Measurements from ENCODE around the gene DENND1A.
"Not testable (repeated sequence)": the region's sequence is repeated elsewhere in the genome, so short reads cannot be mapped to it uniquely, and the experiment has no call there.

Gene DENND1A, protein sequence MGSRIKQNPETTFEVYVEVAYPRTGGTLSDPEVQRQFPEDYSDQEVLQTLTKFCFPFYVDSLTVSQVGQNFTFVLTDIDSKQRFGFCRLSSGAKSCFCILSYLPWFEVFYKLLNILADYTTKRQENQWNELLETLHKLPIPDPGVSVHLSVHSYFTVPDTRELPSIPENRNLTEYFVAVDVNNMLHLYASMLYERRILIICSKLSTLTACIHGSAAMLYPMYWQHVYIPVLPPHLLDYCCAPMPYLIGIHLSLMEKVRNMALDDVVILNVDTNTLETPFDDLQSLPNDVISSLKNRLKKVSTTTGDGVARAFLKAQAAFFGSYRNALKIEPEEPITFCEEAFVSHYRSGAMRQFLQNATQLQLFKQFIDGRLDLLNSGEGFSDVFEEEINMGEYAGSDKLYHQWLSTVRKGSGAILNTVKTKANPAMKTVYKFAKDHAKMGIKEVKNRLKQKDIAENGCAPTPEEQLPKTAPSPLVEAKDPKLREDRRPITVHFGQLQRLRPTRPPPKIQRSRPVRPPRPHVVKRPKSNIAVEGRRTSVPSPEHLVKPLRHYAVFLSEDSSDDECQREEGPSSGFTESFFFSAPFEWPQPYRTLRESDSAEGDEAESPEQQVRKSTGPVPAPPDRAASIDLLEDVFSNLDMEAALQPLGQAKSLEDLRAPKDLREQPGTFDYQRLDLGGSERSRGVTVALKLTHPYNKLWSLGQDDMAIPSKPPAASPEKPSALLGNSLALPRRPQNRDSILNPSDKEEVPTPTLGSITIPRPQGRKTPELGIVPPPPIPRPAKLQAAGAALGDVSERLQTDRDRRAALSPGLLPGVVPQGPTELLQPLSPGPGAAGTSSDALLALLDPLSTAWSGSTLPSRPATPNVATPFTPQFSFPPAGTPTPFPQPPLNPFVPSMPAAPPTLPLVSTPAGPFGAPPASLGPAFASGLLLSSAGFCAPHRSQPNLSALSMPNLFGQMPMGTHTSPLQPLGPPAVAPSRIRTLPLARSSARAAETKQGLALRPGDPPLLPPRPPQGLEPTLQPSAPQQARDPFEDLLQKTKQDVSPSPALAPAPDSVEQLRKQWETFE

DNA sequence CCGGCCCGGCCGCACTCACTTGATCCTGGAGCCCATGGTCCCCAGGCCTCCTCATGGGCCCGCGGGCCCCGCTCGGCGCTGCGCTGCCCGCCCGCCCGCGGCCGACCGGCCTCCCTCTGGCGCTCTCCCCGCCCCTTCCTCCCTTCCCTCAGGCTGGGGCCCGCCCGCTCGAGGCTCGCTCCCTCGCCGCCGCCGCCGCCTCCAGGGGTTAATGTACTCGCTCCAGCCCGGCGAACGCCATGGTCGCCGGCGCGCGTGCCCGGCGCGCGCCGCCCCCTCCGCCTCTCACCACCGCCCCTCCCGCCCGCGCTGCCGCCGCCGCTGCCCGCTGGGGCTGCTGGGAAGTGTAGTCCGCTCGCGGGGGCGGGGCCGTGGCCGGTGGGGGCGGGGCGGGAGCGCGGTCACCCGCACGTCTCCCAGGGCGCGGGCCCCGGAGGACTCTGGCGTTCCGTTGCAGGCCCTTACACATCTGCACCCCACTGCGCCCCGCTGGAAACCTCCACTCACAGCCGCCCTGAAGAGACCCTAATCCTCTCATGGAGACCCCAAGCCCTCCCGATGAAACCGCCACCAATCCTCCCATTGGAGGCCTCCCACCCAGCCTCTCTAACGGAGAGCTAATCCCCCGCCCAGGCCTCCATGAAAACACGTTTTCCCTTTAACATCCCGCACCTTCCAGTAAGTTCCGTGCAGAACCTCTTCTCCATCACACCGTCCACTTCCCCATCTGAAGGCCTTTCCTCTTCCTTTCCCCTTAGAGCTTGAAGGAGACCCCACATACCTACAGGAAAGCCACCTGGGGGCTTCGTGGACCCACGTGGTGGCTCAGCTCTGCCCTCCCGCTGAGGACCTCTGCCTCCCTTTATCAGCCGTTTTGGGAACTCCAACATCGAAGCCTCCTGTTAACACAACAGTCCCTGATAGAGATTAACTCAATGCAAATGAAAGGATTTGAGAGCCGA lies at the start of gene DENND1A:
Gene DENND1A, minus strand, starts transcription at position 257 of the 962 bp plus-strand sequence. Its CDS starts 221 bp downstream, at position 36.
- DNase-seq = peak; percentile 46

DNA sequence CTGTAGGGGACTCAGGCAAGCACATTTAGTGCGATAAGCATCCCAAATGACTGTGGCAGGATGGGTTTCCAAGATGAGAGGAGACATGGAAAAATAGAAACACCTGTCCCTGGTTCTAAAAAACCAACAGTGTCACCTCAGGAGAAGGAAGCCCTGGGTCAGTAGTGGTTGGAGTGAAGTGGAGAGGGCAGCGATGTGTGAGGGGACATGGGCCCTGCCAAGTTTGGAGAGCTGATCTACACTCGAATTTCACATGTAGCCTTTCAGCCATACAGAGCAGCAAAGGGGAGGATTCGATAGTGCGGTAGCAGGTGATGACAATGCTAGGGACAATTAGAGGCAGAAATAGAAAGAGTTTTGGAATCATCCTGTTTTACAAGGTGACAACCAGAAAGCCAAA lies 49.1 kb upstream of the DENND1A start:
- DNase-seq = peak; percentile 64

DNA sequence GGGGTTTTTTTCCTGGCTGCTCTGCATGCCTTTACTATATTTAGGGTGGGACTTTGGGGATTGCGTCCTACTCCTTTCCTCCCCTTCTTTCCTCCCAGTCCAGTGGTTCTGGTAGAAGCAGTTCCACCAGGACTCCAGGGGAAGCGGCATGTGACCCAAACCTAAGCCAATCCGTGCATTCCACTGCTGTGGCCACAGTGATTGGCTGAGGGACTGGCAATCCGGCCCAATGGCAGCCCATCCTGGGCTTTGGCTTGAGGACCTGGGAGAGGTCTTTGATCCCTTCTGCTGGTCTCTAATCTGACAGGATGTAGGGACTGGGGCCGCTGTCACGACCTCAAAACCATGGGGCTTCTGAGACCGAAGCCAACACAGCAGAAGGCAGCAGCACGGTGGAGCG lies 46.7 kb upstream of the DENND1A start:
- not testable (repeated sequence) for DNase-seq

DNA sequence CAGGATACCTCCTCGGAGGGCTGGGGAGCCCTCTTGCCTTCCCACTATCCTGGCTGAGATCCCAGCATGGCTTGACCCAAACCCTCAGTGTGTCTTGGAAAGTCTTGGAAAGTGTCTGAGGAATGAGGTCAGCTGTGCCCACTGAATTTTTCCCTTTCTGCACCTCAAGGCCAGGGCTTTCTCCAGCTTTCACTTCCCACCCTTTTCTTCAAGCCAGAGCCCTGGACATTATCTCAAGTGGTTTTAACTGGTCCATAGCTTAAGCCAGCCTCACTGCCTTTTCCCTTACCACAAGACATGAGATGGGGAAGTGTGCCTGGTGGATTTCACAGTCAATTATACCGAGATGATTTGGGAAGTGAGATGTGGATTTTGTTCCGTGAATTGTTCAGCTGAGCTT lies 45.9 kb upstream of the DENND1A start:
- DNase-seq = no peak

DNA sequence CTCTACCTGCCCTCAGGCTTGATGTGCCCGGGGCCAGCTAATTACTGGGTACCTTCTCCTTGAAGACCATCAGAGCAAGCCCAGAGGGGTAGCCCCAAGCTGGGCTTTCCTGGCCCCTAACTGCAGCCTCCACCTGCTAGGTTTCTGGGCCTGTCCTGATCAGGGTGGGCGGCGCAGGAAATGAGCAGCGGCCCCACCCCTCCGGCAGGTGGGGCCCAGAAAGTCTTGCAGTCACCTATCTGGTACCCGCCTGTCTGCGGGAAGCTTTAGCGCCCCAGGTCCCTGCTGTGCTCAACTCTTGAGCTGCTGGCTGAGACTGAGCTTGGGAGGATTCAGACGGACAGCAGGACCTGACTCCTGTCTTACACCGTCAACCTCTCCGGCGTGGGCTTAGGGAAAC lies 44.5 kb upstream of the DENND1A start:
- no peak for DNase-seq

DNA sequence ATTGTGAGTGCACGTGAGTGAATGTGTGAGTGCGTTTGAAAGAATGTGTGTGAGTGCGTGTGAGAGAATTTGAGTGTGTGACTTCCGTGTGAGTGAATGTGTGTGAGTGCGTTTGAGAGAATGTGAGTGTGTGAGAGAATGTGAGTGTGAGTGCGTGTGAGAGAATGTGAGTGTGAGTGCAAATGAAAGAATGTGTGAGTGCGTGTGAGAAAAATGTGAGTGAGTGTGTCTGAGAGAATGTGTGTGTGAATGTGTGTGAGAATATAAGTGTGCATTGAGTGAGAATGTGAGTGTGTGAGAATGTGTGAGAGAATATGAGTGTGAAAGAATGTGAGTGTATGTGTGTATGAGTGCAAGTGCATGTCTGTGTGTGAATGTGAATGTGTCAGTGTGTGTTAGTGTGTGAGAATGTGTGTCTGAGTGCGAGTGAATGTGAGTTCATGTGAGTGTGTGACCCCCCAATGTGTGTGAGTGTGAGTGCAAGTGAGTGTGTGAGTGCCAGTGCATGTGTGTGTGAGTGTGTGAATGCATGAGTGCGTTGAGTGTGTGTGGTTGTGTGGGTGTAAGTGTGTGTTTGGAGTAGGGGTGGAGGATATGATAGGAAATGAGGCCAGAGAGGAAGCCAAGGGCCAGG lies 43.8 kb upstream of the DENND1A start:
- DNase-seq = no peak

DNA sequence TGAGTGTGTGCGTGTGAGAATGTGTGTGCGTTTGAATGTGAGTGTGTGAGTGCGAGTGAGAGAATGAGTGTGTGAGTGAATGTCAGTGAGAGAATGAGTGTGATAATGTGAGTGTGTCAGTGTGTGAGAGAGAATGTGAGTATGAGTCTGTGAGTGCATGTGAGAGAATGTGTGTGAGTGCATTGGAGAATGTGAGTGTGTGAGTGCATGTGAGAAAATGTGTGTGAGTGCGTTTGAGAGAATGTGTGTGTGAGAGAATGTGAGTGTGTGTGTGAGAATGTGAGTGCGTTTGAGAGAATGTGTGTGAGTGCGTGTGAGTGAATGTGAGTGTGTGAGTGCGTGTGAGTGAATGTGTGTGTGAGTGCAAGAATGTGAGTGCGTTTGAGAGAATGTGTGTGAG lies 42.7 kb upstream of the DENND1A start:
- no peak for DNase-seq

DNA sequence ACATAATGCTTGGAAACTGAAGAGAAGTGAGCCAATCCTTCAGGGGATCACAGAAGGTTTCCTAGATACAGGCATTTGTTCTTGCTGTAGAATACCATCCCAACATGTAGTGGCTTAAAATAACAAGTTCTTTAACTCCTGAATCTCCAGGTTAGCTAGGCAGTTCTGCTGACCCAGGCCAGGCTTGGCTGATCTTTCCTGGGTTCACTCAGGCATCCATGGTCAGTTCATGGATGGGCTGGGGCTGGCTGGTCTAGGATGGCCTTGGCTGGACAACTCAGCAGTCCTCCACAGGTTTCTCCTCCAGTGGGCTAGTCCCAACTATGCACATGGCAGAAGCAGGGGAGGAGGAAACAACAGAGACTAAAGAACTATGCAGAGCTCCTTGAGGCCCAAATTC lies 37.4 kb upstream of the DENND1A start:
- DNase-seq = no peak

DNA sequence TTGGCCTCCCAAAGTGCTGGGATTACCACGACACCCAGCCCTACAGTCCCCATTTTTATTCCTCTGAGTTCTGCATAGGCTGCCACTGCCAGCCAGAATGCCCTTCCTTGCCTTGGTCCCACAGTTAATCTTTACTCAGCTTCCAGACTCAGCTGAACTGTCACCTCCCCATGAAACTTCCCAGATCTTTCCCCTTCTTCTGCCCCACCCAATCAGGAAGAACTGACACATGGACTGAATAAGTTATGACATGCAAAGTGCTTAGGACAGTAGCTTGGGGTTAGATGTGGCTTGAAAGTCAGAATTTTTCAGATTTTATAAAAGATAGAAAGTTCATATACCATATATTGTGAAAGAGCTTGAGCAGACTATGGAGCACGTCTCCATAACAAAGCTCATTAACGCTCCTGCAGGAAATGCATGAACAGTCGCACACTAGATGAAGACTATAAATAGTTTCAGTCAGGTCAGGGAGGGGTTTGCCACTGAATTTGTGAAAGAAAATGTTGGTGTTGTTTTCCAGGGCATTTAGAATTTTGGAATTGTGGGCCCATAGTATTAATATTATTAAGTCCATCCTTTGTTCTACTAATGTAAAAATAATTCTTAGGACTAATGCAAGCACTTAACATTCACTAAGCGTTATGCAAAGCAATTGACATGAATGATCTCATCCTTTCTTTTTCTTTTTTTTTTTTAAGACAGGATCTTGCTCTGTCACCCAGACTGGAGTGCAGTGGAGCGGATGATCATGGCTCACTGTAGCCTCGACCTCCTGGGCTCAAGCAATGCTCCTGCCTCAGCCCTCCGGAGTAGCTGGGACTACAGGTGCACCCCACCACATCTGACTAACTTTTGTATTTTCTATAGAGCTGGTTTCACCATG lies 36.1 kb upstream of the DENND1A start:
- no peak for DNase-seq

DNA sequence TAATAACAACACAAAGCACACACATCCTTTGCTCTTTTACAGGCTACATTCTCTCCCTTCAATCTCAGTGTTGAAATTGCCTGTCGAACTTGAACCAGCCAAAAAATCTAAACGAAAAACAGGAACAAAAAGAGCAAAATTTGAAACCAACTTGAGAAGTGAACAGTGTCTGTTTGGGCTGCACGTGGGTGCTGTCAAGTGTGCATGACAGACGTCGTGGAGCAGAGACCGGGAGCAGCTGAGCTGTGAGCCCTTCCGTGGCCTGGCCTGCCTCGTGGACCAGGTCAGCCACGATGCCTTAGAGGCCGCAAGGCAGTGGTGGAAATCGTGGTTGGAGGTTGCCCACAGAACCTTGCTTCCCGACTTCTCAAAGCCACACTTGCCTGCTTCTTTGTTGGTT lies 34.8 kb upstream of the DENND1A start:
- no peak for DNase-seq

DNA sequence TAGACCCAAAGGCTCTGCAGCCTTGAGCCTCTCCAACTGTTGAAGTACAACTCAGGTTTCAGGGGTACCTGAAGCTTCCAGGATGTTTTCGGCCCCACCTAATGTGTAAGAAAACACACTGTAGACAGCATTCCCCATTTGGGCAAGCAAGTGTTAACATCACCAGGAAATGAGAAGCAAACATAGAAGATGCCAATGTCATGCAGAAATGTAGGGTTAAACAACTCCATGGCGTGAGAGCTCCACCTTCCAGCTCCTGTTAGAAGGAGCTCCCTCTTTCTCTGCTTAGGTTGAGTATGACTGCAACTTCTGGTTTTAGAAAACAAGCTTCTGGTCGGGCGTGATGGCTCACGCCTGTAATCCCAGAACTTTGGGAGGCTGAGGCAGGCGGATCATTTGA lies 31.0 kb upstream of the DENND1A start:
- DNase-seq = no peak

DNA sequence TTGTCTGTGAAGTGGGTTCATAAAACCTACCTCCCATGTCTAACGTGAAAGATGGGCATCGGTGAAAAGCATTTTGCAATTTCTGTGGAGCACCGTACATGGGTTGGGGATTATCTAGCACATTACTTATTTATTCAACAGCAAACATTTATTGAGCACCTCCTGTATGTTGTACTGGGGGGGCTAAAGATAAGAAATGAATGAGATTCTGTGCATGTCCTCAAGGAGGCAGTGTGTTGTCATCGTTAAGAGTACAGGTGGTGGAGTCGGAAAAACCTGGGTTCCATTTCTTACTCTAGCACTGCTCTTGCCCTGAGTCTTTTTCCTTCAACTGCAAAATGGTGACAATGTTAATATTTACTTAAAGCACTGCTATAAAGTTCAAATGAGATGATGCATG lies 30.4 kb upstream of the DENND1A start:
- DNase-seq = no peak

DNA sequence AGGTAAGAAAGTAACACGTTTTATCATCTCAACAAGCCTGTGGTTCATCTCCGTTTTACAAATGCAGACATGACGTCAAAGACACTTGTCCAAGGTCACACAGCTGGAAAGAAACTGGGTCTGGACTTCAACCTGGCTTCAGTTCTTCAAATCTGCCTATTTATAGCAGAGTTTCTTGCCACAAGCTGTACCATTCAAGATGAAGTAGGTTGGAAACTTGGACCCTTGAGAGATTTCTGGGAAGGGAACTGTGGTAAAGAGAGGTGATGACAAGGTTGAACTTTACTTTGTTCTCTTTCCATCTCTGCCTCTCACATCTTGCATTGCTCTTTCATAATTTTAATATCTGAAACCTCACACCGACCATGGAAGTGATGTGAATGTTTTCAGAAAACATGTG lies 29.9 kb upstream of the DENND1A start:
- no peak for DNase-seq

DNA sequence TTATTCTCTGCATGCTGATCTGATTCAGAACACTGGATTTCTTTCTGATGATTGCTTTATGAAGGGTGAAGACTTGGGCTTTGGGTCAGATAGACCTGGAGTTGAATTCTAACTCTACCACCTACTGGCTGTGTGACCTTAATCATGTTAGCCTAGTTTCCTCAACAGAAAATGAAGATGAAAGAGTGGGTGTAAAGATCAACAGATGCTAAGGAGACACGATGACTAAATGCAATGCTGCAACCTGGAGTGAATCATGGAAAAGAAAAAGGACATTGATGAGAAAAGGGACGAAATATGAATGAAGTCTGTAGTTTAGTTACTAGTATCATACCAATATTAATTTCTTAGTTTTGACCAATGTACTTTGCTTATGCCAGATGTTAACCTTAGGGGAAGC lies 27.8 kb upstream of the DENND1A start:
- no peak for DNase-seq

DNA sequence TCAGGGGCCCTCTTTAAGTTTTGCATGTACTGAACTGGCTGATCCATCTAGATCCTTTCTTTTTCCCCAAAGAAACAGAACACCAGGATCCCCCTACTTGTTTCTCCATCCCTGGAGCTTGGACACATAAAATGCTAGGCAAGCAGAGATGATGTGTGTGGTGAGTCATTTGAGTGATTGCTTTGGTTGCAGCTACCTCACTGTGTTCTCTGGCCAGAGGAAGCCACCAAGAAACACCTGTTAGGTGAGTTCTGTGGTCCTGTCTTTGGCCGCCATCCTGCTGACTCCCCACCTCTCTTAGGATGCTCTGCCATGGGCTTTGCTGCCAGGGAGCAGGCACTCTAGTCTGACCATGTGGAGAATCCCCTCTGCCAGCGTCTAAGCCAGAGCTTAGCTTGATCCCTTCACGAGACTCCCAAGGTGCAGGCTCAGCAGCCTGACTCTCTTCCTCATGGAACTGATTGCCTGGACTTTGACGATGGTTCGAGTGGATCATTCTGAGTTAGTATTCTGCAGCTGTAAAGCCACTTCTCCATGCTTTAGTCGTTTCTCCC lies 27.3 kb upstream of the DENND1A start:
- DNase-seq = no peak

DNA sequence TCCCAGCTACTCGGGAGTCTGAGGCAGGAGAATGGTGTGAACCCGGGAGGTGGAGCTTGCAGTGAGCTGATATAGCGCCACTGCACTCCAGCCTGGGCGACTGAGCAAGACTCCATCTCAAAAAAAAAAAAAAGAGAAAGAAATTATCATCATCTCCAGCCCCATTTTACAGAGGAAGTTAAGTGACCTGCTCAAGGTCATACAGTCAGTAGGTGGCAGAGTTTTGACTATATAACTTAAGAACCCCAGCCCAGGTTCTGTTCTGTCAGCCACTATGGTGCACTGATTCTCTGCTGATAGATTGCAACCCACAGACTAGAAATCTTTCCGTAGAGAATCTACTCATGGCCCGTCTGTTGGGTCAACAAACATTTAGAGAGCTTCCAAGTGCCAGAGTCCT lies 25.7 kb upstream of the DENND1A start:
- DNase-seq = no peak

DNA sequence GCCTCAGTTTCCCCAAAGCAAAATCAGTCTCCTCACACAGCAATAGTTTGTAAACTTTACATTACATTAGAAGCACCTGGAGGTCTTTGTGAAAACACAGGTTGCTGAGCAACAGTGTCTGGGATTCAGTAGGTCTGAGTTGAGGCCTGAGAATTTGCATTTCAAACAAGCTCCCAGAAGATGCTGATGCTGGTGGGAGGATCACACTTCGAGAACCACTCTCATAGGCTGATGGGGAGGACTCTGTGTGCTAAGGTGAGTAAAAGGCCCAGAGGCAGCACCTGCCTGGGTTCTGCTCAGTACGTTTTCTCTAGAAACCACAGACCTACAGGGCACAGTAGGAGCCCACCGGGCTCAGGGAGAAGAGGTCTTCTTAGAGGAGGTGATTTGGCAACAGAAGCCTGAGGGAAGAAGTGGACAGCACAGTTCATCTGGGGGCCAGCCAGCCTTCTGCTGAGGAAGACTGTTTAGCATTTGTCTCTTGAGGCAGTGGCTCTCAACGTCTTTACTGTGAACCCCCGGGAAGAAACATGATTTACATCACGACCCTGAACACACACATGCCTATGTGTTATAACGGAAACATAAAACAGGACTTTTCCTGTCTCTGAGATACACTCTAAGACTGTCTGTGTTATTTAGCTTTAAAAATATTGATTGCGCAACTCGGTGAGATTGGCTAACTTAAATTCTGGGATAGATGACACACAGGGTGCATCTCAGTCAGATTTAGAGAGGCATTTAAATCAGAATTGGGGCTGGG lies 24.8 kb upstream of the DENND1A start:
- DNase-seq = no peak

DNA sequence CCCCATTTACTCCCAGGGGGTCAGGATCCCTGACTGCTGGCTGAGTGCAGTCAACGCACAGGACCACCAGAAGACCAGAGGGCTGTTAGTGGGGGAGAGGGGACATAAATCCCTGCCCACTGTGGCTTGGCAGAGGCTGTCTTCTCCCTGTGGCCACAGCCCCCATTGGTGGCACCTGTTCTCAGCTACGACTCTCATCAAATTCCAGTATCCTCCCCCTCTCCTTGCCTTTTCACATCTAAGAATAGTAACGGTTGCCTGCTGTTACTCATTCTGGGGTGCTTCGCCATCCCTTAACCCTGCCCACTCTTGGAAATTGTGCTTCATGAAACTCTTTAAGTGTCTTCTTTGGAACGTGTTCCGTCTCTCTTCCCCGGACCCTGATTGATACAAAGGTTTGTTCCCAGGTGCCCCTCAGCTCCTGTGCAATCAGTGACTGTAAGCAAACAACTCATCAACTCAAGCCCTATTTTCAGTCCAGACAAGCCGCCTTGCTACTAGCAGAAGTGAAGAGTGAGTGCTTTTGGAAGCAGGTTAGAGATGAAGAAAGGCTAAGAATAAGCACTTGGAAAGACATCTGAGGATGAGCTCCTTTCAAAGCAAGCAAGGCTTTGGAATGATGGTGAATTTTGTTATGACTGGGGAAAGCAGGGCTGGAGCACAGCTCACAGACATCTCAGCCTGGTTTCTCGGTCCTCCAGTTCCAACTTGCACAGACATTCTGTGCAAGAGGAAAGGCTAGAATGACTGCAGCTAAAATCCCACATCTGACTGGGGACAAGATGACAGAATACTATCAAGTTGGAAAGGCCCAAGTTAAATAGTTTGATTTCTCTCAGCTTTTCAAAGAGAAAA lies 22.9 kb upstream of the DENND1A start:
- no peak for DNase-seq

DNA sequence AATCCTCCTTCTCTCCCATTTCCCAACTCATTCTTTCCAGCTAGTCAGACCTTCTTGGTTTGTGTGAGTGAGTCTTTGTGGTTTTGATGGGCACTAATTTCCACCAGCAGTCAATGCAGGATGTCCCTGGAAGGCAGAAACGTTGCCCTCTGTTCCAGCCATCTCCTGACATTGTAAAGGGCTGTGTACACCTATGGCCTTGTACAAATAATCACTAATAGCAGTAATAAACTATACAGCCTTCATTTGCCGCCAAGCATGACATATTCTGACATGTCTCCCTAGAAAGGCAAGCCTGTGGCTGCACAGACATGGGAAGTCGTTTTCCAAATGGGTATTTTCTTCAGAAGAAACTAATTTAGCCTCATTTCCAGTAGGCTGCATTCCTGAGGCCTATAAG lies 18.4 kb upstream of the DENND1A start:
- DNase-seq = no peak

Data from DMS79 (cell line).